GM12801 (cell line): Measurements from ENCODE around the gene RAD51B.

Source experiments
- CTCF ChIP-seq: IDR thresholded peaks from one replicate; pipeline ENCODE4 v1.5.1; 2011; ENCODE audit warnings: control low read depth; ENCODE audit not compliant: insufficient read length; ENCODE audit errors: extremely low read depth

Gene RAD51B

GRCh38 chr14:68228656-68229055, 409.1 kb downstream of the RAD51B start:
- TF ChIP-seq CTCF = no peak

- no peak for TF ChIP-seq CTCF
These were observed 410.0 kb downstream of the RAD51B start for GRCh38 chr14:68229423-68230100.

- TF ChIP-seq CTCF = no peak
These were observed 410.8 kb downstream of the RAD51B start for GRCh38 chr14:68230202-68230949.

GRCh38 chr14:68230950-68231717, 411.6 kb downstream of the RAD51B start:
- no peak for TF ChIP-seq CTCF

GRCh38 chr14:68231898-68232297, 412.3 kb downstream of the RAD51B start:
- no peak for TF ChIP-seq CTCF

- no peak for TF ChIP-seq CTCF
These were observed 412.9 kb downstream of the RAD51B start for GRCh38 chr14:68232300-68233055.
